Suppressor macrophage treated with lipopolysaccharide for 4 hours (primary cell): ENCODE results near the gene PCDHA5.
A peak's percentile ranks its signal among the peaks of the same experiment; 100 is the strongest.
"Not testable (repeated sequence)": the region's sequence is repeated elsewhere in the genome, so short reads cannot be mapped to it uniquely, and the experiment has no call there.

Source experiments
- DNase-seq: peaks from one replicate; pipeline ENCODE4 v3.0.0-alpha.2; 2020

PCDHA5 gene

DNA sequence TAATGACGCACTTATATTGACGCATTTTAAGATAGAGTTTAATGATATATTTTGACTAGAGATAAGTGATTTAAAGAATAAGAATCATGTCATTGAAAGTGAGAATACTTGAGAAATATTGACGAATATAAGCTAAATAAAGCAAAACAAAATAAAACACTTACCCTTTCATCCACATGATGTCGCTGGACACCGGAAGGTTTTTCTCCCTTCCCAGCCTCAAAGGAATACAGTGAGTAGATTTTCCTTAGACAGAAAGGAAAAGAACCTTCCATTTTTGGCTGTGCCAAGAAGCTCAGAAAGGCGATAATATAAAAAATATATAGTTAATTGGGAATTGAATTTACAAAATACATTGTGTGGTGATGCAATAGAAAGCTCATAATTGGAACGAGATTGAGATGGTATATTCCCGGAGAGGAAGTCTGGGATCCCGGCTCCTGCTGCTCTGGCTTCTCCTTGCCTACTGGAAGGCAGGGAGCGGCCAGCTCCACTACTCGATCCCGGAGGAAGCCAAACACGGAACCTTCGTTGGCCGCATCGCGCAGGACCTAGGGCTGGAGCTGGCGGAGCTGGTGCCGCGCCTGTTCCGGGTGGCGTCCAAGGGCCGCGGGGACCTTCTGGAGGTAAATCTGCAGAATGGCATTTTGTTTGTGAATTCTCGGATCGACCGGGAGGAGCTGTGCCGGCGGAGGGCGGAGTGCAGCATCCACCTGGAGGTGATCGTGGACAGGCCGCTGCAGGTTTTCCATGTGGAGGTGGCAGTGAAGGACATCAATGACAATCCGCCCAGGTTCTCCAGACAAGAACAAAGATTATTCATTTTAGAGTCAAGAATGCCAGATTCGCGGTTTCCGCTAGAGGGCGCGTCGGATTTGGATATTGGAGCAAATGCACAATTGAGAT is at the start of gene PCDHA5:
Gene PCDHA5, plus strand, starts transcription at position 239 of the 906 bp plus-strand sequence.
- DNase-seq: peak; percentile 22

DNA sequence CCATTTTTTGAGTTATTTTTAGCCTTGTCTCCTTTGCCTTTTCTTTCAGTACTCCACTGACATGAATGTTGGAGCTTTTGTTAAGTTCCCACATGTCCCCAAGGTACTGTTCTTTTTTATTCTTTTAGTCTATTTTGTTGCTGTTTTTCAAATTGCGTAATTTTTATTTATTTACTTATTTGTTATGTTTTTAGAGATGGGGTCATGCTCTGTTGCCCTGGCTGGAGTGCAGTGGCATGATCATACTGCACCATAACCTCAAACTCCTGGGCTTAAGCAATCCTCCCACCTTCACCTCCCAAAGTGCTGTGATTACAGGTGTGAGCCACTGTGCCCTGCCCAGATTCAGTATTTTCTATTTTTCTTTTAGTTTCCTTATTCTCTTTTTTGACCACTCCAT is 40.9 kb upstream of the PCDHA5 start:
- DNase-seq: no peak

DNA sequence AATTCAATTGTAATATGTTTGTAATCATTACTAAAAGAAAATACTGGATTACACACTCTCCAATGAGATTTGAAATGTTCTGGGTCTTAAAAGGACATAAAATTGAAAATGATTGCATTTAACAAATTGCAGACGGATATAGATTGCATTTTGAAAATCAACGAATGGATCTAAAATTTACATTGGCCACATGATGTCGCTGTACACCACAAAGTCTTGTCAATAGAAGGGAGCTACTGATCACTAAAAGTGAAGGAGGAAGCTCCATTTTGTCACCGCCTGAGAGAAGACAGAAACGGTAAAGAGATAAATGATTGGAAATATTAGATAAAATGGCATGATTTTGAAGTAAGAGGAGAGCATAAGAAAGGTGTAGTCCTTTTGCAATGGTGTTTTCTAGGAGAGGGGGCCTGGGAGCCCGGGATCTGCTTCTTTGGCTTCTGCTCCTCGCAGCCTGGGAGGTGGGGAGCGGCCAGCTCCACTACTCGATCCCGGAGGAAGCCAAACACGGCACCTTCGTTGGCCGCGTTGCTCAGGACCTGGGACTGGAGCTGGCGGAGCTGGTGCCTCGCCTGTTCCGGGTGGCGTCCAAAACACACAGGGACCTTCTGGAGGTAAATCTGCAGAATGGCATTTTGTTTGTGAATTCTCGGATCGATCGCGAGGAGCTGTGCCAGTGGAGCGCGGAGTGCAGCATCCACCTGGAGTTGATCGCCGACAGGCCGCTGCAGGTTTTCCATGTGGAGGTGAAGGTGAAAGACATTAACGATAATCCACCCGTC is 35.3 kb upstream of the PCDHA5 start, which contains the start of gene PCDHA1:
Gene PCDHA1, plus strand, starts transcription at position 236 of the 782 bp plus-strand sequence.
- DNase-seq: no peak

DNA sequence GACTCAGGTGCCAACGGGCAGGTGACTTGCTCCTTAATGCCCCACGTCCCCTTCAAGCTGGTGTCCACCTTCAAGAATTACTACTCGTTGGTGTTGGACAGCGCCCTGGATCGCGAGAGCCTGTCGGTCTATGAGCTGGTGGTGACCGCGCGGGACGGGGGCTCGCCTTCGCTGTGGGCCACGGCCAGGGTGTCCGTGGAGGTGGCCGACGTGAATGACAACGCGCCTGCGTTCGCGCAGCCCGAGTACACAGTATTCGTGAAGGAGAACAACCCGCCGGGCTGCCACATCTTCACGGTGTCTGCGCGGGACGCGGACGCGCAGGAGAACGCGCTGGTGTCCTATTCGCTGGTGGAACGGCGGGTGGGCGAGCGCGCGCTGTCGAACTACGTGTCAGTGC is 34.0 kb upstream of the PCDHA5 start:
- not testable (repeated sequence) for DNase-seq

DNA sequence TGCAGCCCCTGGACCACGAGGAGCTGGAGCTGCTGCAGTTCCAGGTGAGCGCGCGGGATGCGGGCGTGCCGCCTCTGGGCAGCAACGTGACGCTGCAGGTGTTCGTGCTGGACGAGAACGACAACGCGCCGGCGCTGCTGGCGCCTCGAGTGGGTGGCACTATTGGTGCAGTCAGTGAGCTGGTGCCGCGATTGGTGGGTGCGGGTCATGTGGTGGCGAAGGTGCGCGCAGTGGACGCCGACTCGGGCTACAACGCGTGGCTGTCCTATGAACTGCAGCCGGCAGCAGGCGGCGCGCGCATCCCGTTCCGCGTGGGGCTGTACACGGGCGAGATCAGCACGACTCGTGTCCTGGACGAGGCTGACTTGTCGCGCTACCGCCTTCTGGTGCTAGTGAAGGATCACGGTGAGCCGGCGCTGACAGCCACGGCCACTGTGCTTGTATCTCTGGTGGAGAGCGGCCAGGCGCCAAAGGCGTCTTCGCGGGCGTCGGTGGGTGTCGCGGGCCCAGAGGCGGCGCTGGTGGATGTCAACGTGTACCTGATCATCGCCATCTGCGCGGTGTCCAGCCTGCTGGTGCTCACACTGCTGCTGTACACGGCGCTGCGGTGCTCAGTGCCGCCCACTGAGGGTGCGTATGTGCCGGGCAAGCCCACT is 33.4 kb upstream of the PCDHA5 start:
- DNase-seq: not testable (repeated sequence)

DNA sequence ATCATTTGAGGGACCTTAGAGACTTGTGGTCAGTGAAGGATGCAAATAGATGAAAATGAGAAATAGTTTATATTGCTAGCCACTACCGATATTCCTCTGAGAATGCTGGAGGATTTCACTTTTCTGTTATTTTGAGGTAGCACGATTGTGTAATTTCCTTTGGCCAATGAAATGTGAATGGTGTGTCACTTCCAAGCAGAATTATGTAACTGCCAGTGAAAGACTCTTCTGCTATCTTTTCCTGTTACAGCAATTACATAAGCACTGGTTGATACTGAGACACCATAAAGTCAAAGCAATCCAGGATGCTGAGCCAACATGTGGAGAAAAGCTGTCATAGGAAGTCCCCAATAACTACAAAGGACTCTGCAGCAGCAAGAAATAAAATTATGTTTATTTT is 30.3 kb upstream of the PCDHA5 start:
- DNase-seq: no peak

DNA sequence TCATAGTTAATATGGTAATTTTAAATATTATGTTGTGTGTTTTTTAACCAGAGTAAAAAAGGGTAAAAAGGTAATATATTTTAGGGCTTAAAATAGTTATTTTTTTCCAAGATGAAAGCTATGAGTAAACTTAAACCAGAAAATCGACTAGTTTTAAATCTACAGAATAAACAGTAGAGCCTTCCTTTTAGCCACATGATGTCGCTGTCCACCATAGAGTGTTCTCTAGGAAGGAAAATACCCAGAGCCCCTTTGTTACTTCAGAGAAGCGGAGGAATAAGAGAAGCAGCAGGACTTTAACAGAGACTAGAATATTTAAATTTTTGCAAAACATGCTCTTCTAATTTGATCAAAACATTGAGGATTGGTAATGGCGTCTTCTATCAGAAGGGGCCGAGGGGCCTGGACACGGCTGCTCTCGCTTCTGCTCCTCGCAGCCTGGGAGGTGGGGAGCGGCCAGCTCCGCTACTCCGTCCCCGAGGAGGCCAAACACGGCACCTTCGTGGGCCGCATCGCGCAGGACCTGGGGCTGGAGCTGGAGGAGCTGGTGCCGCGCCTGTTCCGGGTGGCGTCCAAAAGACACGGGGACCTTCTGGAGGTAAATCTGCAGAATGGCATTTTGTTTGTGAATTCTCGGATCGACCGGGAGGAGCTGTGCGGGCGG is 26.7 kb upstream of the PCDHA5 start, which contains the start of gene PCDHA2:
Gene PCDHA2, plus strand, starts transcription at position 258 of the 664 bp plus-strand sequence.
- DNase-seq: no peak

DNA sequence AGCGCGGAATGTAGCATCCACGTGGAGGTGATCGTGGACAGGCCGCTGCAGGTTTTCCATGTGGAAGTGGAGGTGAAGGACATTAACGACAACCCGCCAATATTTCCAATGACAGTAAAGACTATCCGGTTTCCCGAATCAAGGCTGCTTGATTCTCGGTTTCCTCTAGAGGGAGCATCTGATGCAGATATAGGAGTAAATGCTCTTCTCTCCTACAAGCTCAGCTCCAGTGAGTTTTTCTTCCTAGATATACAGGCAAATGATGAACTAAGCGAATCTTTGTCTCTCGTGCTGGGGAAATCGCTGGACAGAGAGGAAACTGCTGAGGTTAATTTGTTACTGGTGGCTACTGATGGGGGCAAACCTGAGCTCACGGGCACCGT is 26.2 kb upstream of the PCDHA5 start:
- DNase-seq: no peak

DNA sequence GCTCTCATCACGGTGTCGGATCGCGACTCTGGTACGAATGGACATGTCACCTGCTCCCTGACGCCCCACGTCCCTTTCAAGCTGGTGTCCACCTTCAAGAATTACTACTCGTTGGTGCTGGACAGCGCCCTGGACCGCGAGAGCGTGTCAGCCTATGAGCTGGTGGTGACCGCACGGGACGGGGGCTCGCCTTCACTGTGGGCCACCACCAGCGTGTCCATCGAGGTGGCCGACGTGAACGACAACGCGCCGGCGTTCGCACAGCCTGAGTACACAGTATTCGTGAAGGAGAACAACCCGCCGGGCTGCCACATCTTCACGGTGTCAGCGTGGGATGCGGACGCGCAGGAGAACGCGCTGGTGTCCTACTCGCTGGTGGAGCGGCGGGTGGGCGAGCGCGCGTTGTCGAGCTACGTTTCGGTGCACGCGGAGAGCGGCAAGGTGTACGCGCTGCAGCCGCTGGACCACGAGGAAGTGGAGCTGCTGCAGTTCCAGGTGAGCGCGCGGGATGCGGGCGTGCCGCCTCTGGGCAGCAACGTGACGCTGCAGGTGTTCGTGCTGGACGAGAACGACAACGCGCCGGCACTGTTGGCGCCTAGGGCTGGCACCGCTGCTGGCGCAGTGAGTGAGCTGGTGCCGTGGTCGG is 25.2 kb upstream of the PCDHA5 start:
- DNase-seq: not testable (repeated sequence)

DNA sequence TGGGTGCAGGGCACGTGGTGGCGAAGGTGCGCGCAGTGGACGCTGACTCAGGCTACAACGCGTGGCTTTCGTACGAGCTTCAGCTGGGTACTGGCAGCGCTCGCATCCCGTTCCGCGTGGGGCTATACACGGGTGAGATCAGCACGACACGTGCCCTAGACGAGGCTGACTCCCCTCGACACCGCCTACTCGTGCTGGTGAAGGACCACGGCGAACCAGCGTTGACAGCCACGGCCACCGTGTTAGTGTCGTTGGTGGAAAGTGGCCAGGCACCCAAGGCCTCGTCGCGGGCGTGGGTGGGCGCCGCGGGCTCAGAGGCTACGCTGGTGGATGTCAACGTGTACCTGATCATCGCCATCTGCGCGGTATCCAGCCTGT is 24.7 kb upstream of the PCDHA5 start:
- DNase-seq: no peak

DNA sequence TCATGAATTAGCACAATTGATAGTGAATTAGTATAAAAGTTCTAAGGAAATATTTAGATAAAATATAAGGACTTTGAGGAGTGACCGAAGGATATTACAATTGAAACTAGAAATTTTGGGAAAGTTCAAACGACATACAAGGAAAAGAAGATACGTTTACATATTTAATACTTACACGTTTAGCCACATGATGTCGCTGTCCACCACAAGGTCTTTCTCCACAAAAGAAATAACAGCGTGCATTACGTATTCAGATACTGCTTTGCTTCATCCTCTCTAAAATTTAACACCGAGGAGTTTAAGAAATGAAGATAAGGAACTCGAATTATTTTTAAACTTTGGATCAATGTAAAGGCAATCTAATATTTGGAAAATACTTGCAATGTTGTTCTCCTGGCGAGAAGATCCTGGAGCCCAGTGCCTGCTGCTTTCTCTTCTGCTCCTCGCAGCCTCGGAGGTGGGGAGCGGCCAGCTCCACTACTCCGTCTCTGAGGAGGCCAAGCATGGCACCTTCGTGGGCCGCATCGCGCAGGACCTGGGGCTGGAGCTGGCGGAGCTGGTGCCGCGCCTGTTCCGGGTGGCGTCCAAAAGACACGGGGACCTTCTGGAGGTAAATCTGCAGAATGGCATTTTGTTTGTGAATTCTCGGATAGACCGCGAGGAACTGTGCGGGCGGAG is 20.5 kb upstream of the PCDHA5 start, which contains the start of gene PCDHA3:
Gene PCDHA3, plus strand, starts transcription at position 242 of the 678 bp plus-strand sequence.
- no peak for DNase-seq

DNA sequence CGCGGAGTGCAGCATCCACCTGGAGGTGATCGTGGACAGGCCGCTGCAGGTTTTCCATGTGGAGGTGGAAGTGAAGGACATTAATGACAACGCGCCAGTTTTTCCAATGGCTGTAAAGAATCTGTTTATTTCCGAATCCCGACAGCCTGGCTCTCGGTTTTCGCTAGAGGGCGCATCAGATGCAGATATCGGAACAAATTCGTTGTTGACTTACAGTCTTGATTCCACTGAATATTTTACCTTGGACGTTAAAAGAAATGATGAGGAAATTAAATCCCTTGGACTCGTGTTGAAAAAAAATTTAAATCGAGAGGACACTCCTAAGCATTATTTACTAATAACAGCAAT is 19.9 kb upstream of the PCDHA5 start:
- no peak for DNase-seq

DNA sequence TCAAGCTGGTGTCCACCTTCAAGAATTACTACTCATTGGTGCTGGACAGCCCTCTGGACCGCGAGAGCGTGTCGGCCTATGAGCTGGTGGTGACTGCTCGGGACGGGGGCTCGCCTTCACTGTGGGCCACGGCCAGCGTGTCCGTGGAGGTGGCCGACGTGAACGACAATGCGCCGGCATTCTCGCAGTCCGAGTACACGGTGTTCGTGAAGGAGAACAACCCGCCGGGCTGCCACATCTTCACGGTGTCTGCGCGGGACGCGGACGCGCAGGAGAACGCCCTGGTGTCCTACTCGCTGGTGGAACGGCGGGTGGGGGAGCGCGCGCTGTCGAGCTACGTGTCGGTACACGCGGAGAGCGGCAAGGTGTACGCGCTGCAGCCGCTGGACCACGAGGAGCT is 19.0 kb upstream of the PCDHA5 start:
- DNase-seq: not testable (repeated sequence)

DNA sequence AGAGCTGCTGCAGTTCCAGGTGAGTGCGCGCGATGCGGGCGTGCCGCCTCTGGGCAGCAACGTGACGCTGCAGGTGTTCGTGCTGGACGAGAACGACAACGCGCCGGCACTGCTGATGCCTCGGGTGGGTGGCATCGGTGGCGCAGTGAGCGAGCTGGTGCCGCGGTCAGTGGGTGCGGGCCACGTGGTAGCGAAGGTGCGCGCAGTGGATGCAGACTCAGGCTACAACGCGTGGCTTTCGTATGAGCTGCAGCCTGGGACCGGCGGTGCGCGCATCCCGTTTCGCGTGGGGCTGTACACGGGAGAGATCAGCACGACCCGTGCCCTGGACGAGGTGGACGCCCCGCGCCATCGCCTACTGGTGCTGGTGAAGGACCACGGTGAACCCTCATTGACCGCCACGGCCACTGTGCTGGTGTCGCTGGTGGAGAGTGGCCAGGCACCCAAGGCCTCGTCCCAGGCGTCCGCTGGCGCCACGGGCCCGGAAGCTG is 18.6 kb upstream of the PCDHA5 start:
- no peak for DNase-seq

DNA sequence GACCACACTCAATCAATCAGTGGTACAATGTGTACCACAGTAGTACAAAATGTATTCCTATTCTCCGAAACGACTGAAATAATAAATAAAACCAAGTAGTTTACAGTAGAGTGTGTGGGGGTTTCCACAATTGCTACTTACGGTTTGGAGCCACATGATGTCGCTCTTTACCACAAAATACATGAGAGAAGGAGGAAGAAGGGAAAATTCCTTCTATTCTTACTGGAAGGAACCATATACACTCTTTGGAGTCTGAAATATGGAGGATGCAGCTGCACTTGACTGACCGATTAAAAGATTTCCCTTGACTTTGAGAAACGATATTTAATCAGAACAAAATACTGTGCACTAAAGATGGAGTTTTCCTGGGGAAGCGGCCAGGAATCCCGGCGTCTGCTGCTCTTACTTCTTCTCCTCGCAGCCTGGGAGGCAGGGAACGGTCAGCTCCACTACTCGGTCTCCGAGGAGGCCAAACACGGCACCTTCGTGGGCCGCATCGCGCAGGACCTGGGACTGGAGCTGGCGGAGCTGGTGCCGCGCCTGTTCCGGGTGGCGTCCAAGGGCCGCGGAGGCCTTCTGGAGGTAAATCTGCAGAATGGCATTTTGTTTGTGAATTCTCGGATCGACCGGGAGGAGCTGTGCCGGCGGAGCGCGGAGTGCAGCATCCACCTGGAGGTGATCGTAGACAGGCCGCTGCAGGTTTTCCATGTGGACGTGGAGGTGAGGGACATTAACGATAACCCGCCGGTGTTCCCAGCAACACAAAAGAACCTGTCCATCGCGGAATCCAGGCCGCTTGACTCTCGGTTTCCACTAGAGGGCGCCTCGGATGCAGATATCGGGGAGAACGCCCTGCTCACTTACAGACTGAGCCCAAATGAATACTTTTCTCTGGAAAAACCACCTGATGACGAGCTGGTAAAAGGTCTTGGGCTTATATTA is 14.3 kb upstream of the PCDHA5 start, which contains the start of gene PCDHA4:
Gene PCDHA4, plus strand, starts transcription at position 235 of the 942 bp plus-strand sequence.
- DNase-seq: peak; percentile 17

DNA sequence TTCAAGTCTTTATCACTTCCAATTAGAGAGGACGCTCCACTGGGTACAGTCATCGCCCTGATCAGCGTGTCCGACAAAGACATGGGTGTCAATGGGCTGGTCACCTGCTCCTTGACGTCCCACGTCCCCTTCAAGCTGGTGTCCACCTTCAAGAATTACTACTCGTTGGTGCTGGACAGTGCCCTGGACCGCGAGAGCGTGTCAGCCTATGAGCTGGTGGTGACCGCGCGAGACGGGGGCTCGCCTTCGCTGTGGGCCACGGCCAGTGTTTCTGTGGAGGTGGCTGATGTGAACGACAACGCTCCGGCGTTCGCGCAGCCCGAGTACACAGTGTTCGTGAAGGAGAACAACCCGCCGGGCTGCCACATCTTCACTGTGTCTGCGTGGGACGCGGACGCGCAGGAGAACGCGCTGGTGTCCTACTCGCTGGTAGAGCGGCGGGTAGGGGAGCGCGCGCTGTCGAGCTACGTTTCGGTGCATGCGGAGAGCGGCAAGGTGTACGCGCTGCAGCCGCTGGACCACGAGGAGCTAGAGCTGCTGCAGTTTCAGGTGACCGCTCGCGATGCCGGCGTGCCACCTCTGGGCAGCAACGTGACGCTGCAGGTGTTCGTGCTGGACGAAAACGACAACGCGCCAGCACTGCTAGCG is 13.0 kb upstream of the PCDHA5 start:
- DNase-seq: not testable (repeated sequence)

DNA sequence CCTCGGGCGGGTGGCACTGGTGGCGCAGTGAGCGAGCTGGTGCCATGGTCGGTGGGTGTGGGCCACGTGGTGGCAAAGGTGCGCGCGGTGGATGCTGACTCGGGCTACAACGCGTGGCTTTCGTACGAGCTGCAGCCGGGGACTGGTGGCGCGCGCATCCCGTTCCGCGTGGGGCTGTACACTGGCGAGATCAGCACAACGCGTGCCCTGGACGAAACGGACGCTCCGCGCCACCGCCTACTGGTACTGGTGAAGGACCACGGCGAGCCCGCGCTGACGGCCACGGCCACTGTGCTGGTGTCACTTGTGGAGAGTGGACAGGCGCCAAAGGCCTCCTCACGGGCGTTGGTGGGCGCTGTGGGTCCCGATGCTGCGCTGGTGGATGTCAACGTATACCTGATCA is 12.5 kb upstream of the PCDHA5 start:
- no peak for DNase-seq

DNA sequence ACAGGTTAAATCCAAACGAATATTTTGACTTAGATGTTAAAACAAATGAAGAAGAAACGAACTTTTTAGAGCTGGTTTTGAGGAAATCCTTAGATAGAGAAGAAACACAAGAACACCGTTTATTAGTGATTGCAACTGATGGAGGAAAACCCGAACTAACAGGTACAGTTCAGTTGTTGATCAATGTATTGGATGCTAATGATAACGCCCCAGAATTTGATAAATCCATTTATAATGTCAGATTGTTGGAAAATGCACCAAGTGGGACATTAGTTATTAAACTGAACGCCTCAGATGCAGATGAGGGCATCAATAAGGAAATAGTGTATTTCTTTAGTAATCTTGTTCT is 842 bp downstream of the PCDHA5 start:
- DNase-seq: no peak

DNA sequence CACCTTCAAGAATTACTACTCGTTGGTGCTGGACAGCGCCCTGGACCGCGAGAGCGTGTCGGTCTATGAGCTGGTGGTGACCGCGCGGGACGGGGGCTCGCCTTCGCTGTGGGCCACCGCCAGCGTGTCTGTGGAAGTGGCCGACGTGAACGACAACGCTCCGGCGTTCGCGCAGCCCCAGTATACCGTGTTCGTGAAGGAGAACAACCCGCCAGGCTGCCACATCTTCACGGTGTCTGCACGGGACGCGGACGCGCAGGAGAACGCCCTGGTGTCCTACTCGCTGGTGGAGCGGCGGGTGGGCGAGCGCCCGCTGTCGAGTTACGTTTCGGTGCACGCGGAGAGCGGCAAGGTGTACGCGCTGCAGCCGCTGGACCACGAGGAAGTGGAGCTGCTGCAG is 1.6 kb downstream of the PCDHA5 start:
- DNase-seq: not testable (repeated sequence)

DNA sequence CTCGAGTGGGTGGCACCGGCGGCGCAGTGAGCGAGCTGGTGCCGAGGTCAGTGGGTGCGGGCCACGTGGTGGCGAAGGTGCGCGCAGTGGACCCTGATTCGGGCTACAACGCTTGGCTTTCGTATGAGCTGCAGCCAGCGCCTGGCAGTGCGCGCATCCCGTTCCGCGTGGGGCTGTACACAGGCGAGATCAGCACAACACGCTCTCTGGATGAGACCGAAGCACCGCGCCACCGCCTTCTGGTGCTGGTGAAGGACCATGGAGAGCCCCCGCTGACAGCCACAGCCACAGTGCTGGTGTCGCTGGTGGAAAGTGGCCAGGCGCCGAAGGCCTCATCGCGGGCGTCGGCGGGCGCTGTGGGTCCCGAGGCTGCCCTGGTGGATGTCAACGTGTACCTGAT is 2.1 kb downstream of the PCDHA5 start:
- no peak for DNase-seq
